GM13977 (cell line): ENCODE results near the gene LAMA1.

Experiments
- DNase-seq: peaks from one replicate; pipeline ENCODE4 v3.0.0; 2012; ENCODE audit warnings: low spot score
- CTCF ChIP-seq: IDR thresholded peaks from 2 replicates; pipeline ENCODE4 v1.5.1; 2012; ENCODE audit warnings: mild to moderate bottlenecking, control low read depth; ENCODE audit not compliant: insufficient read depth; ENCODE audit errors: extremely low read depth, missing control alignments
- in situ Hi-C: fragments of 300-500 bp; cut with MboI; formaldehyde crosslinking; loops from one replicate; pipeline ENCODE4 v1.12.0; 2022; ENCODE audit warnings: low sequenced_read_pairs, low pct_unique_long_range_greater_than_20kb, mixed read lengths, inconsistent platforms; ENCODE audit not compliant: unreplicated experiment

The LAMA1 gene

GRCh38 chr18:6951336-6952090 is 166.1 kb downstream of the LAMA1 start:
- DNase-seq: no peak
- TF ChIP-seq CTCF: no peak
- in situ Hi-C loops: no loop called here

DNA sequence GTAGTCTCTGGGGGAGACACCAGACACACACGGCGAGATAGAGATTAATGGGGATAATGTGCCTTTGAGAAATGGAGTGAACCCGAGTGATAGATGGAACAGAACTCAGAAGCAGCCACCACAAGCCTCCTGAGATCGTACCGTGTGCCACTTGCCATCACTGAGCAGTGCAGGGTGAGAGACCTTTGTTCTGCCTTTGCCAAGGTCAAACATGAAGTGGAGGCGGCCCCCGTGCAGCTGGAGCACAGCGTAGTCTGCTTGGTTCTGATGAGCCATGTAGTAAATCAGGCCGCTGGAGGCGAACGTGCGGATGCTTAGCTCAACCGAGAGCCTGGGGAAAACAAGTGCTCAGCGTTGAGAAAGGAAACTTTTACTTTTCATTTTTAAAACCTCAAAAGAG is 167.0 kb downstream of the LAMA1 start:
- TF ChIP-seq CTCF: no peak
- in situ Hi-C loops: no loop called here
- no peak for DNase-seq

GRCh38 chr18:6949800-6950586 is 167.6 kb downstream of the LAMA1 start:
- in situ Hi-C loops: no loop called here
- DNase-seq: no peak
- TF ChIP-seq CTCF: no peak

GRCh38 chr18:6948281-6949055 is 169.1 kb downstream of the LAMA1 start:
- no peak for DNase-seq
- in situ Hi-C loops: no loop called here
- no peak for TF ChIP-seq CTCF

- DNase-seq: no peak
- in situ Hi-C loops: no loop called here
- no peak for TF ChIP-seq CTCF
Observed at GRCh38 chr18:6947338-6948030, 170.1 kb downstream of the LAMA1 start.

DNA sequence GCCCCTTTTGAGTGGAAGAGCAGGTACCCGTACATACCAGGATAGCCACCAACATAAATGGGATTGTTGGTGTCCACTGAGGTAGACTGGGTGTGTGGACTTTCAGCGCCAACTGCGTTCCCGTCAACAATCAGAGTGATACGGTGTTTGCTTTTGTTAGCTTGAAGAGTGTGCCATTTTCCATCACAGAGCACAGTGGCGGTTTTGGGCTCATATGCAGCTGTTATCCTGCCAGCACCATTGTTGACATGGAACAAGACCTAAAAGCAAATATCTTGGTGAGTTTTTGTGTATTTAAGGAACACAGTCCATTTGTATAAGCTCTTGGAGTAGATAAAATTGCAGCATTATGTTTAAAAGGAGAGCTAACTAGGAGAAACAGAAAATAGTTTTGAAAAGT is 174.5 kb downstream of the LAMA1 start:
- in situ Hi-C loops: no loop called here

More for the DNA sequence above, 174.5 kb downstream of the LAMA1 start:
- no peak for DNase-seq
- TF ChIP-seq CTCF: no peak
